Activated CD8-positive, alpha-beta T cell treated with anti-CD3 and anti-CD28 coated beads, Interleukin-2, amount 10 ng/mL, durations not matched to agents 7 days and 5 days (primary cell): Measurements from ENCODE around the gene RAP2B. TPM values are rescaled to one million over a fixed set of nuclear protein-coding genes. Genes with fewer than 3 reads are reported as not detected.
"Not testable (repeated sequence)": the region's sequence is repeated elsewhere in the genome, so short reads cannot be mapped to it uniquely, and the experiment has no call there.

ENCODE experiments used
- ATAC-seq: fragments of 150-1000 bp; cut with Tn5 transposase; one replicate; pipeline ENCODE4 v1.10.0; 2021; ENCODE audit warnings: moderate library complexity
- CTCF ChIA-PET: fragments of 350-600 bp; sonication (Branson Sonifier 250); formaldehyde crosslinking; loops from one replicate; lab custom pipeline; 2021; ENCODE audit warnings: antibody characterized with exemption; lab: Charles Lee
- POLR2A ChIA-PET: fragments of 350-600 bp; sonication (Branson Sonifier 250); formaldehyde crosslinking; loops from one replicate; lab custom pipeline; 2021; ENCODE audit warnings: antibody characterized with exemption; lab: Charles Lee
- DNase-seq: peaks from one replicate; pipeline ENCODE4 v3.0.0-alpha.2; 2020
- H3K27ac Mint-ChIP-seq: one replicate; pipeline ENCODE4 v1.8.0; 2021; ENCODE audit warnings: mild to moderate bottlenecking, mixed read lengths
- H3K27me3 Mint-ChIP-seq: one replicate; pipeline ENCODE4 v1.8.0; 2021; ENCODE audit warnings: low read depth, mixed read lengths
- H3K36me3 Mint-ChIP-seq: one replicate; pipeline ENCODE4 v1.8.0; 2021; ENCODE audit warnings: low read depth, mixed read lengths
- H3K4me1 Mint-ChIP-seq: one replicate; pipeline ENCODE4 v1.8.0; 2021; ENCODE audit warnings: low read depth, mixed read lengths
- H3K4me3 Mint-ChIP-seq: one replicate; pipeline ENCODE4 v1.8.0; 2021; ENCODE audit warnings: mild to moderate bottlenecking, mixed read lengths
- H3K9me3 Mint-ChIP-seq: one replicate; pipeline ENCODE4 v1.8.0; 2022; ENCODE audit warnings: mixed read lengths; ENCODE audit not compliant: insufficient read depth
- total RNA-seq, 2 experiments: library from RNA; stranded (reverse); gene quantifications; one replicate each; pipeline ENCODE4 v1.2.3, GENCODE V29; 2021

Gene RAP2B
- total RNA-seq, 2 experiments from 2014 or later = 16.6 to 17.2 TPM

DNA sequence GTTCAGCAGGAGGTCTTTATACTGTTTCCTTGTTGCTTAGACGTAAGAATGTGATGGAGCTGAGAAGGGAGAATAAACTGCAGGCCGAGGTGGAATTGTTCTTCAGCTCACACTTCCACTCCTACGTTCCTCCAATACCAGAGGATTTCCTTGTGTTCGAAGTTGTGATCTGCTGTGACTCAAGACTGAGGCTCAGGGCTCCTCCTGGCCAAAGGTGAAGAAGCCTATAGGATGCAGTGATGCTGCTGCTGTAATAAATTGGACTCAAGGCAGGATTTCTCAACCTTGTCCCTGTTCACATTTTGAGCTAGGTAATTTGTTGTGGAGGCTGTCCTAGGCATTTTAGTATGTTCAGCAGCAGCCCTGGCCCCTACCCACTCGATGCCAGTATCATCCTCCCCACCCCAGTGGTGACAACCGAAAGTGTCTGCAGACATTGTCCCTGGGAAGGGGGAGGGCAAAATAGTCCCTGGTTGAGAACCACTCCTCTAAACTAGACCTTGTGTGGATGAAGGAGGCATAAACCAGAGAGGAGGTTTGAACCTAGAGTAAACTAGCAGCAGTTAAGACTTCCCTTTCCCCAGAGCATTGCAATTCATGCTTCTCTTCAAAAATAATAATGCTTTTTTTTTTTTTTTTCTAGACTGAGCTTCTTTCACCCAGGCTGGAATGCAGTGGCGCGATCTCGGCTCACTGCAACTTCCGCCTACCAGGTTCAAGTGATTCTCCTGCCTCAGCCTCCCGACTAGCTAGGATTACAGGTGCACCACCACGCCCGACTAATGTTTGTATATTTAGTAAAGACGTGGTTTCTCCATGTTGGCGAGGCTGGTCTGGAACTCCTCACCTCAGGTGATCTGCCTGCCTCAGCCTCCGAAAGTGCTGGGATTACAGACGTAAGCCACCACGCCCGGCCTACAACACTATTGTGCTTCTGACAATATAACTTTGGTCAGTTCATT lies 11.1 kb downstream of the RAP2B start:
- H3K27me3 Mint-ChIP-seq = no peaks in the 10 kb centered on the region
- no peak overlapping the region for H3K4me3 Mint-ChIP-seq
- H3K9me3 Mint-ChIP-seq = no peaks in the 10 kb centered on the region
- ChIA-PET POLR2A (no interaction called here), CTCF (interaction anchor here (1.0 to 2.3 kb wide), 4 partner anchors 11 to 596 kb away, joined by 3 to 7 read pairs (median 4); partner anchors contain the start of gene RAP2B)
- ATAC-seq (no peak), DNase-seq (no peak)
- peak overlapping the region; percentile 48 for H3K27ac Mint-ChIP-seq
- peaks cover 3% of the 10 kb centered on the region for H3K4me1 Mint-ChIP-seq
- H3K36me3 Mint-ChIP-seq = peaks cover 22% of the 10 kb centered on the region

DNA sequence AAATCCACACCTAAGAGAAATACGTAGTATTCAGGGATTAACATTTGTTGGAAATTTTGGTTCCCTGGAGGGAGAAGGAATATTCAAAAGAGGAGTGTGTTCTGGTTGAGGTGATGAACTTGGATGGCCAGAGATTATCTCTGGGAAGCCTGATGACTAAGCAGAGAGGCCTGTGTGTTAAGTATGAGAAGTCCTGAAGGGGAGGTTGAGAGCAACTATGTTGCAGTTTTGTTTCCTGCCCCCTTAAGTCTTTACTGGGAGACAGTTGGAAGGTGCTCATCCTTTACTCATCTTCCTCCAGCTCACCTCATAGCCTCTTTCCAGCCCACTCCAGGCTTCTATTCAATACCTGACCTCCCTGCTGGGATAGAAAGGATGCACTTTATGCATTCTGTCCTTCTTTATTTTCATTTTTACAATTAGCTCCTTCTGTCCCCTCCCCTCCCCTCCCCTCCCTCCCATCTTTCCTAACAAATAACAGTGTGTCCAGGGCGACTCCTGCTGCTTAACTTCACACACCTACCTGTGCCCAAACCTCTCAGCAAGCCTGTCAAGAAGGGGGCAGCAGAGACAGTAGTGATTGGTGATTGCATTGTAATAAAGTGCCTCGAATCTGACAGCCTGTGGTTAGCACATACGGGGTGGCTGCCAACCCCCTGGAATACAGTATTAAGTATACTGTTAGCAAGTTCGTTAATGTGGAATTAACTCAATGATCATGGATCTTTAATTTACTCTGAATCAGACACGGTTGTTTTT lies 11.9 kb downstream of the RAP2B start:
- no peaks in the 10 kb centered on the region for H3K9me3 Mint-ChIP-seq
- H3K27ac Mint-ChIP-seq = no peak overlapping the region
- ChIA-PET POLR2A (no interaction called here), CTCF (interaction anchor here (0.6 kb wide), 1 partner anchor 48 kb away, joined by 3 read pairs; no protein-coding TSS in a partner anchor)
- no peak overlapping the region for H3K4me3 Mint-ChIP-seq
- no peaks in the 10 kb centered on the region for H3K27me3 Mint-ChIP-seq
- peaks cover 3% of the 10 kb centered on the region for H3K4me1 Mint-ChIP-seq
- DNase-seq = no peak
- no peak for ATAC-seq
- H3K36me3 Mint-ChIP-seq = peaks cover 17% of the 10 kb centered on the region

DNA sequence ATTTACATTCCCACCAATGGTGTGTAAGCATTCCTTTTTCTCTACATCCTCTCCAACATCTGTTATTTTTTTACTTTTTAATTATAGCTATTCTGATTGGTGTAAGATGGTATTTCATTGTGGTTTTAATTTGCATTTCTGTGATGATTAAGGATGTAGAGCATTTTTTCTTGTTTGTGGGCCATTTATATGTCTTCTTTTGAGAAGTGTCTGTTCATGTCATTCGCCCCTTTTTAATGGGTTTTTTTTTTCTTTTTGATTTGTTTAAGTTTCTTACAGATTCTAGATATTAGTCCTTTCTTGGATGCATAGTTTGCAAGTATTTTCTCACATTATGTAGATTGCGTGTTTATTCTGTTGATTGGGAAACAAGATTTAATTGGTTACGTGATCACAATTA lies 14.2 kb downstream of the RAP2B start:
- no peaks in the 10 kb centered on the region for H3K4me1 Mint-ChIP-seq
- H3K36me3 Mint-ChIP-seq = peaks cover 10% of the 10 kb centered on the region
- POLR2A ChIA-PET = no interaction called here
- ATAC-seq (no peak), DNase-seq (no peak)
- no peaks in the 10 kb centered on the region for H3K27me3 Mint-ChIP-seq
- H3K27ac Mint-ChIP-seq = no peak overlapping the region
- CTCF ChIA-PET = interaction anchor here (1.3 kb wide), 1 partner anchor 10 kb away, joined by 3 read pairs; no protein-coding TSS in a partner anchor
- H3K4me3 Mint-ChIP-seq = no peak overlapping the region
- H3K9me3 Mint-ChIP-seq = no peaks in the 10 kb centered on the region

DNA sequence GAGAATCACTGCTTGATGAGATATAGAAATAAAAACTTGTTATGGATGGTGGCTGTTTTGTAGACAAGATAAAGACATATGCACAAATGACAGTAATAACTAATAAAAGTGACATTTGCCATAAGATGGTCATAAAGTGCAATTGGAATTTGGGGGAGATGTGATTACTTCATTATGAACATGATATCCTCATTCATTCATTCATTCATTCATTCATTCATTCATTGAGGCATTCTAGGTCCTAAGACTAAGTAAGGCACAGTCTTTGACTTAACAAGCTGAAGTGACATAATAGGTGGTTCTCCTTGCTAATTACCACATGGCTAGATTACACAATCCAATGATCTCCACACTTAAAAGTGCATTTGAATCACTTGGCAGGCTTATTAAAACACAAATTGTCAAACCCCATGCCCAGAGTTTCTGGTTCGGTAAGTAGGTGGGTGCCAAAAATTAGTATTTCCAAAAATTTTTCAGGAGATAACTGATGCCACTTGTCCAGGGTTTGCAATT lies 18.9 kb downstream of the RAP2B start:
- ChIA-PET CTCF (interaction anchor here (1.4 kb wide), 1 partner anchor 14 kb away, joined by 3 read pairs; no protein-coding TSS in a partner anchor), POLR2A (no interaction called here)
- ATAC-seq = no peak

DNA sequence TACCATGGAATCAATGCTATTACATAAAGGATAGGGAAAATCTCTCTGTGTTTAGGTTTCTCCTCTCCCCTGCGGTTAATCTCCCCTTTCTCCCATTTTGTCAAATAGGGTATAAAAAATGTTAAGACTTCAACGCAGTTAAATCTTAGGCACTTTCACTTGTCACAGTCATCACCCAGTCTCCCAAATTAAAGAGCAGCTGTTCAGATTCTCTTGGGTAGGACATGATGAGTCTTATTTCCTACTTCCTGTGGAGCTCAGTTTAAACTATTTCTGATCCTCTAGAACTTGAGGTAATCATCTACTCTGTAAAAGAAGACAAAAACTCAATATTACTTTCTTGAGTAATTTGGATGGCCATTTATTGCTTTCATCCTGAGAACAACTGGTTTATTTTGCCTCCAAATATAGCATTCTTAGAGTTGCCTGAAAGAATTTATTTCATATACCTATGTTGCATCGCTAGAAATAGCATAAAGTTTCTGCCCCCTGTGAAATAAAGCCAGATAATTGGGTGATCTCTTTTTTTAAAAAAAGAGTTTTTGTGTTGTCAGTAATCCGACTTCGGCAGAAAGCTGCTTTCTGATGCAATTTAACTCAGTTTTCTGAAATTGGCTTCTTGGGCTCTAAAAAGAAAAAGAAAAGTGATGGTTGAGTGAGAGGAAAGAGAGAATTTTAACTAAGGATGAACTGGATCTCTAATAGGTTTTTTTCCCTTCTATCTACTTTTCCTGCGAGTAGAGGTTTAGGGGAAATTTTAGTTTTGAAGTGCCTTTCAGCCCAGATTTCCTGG lies 20.7 kb downstream of the RAP2B start:
- ATAC-seq (no peak), DNase-seq (no peak)
- no peaks in the 10 kb centered on the region for H3K9me3 Mint-ChIP-seq
- ChIA-PET CTCF (interaction anchor here (0.7 kb wide), 1 partner anchor 51 kb away, joined by 3 read pairs; no protein-coding TSS in a partner anchor), POLR2A (no interaction called here)
- no peaks in the 10 kb centered on the region for H3K27me3 Mint-ChIP-seq
- H3K27ac Mint-ChIP-seq = no peak overlapping the region
- H3K4me3 Mint-ChIP-seq = no peak overlapping the region
- peaks cover 11% of the 10 kb centered on the region for H3K4me1 Mint-ChIP-seq
- no peaks in the 10 kb centered on the region for H3K36me3 Mint-ChIP-seq

More for the DNA sequence above, 18.9 kb downstream of the RAP2B start:
- H3K36me3 Mint-ChIP-seq = peaks cover 3% of the 10 kb centered on the region
- no peak for DNase-seq
- H3K27me3 Mint-ChIP-seq = no peaks in the 10 kb centered on the region
- H3K4me3 Mint-ChIP-seq = no peak overlapping the region
- no peaks in the 10 kb centered on the region for H3K9me3 Mint-ChIP-seq
- no peak overlapping the region for H3K27ac Mint-ChIP-seq
- peaks cover 10% of the 10 kb centered on the region for H3K4me1 Mint-ChIP-seq

DNA sequence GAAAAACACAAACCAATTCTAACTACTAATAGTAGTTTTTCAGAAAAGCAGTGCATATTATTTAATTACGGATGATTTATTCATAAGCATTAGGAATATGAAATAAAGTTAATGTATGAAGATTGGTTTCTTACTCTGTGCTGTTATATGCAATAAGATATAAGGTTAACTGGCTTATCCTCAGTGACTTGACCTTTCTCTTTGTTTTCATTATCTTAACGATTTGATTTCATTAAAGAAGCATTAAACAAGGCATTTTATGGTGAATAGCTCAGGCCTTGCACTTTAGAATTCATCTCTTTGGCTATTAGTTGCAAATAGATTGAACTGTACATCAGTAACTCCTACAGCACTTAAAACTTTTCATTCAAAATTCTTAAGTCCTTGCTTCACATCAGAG lies 28.9 kb downstream of the RAP2B start:
- DNase-seq = no peak
- Mint-ChIP-seq H3K36me3 (no peaks in the 10 kb centered on the region), H3K27ac (no peak overlapping the region), H3K27me3 (no peaks in the 10 kb centered on the region), H3K9me3 (no peaks in the 10 kb centered on the region), H3K4me3 (no peak overlapping the region), H3K4me1 (peaks cover under 1% of the 10 kb centered on the region)
- ChIA-PET POLR2A (no interaction called here), CTCF (interaction anchor here (1.3 to 1.4 kb wide), 2 partner anchors 10 to 23 kb away, joined by 3 read pairs; no protein-coding TSS in a partner anchor)
- ATAC-seq = no peak

DNA sequence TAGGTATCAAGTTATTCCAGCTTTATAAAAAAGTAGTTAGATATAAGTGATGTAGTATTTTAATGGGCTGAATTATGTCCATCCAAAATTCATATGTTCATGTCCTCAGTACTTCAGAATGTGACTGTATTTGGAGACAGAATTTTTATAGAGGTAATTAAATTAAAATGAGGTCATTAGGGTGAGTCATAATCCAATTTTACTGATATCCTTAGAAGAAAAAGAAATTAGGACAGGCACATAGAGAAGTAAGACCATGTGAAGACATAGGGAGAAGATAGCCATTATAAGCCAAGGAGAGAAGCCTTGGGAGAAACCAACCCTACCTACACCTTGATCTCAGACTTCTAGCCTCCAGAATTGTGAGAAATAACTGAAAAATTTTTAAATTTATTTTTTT lies 30.3 kb downstream of the RAP2B start:
- no peak overlapping the region for H3K27ac Mint-ChIP-seq
- CTCF ChIA-PET = interaction anchor here (1.3 kb wide), 1 partner anchor 21 kb away, joined by 3 read pairs; no protein-coding TSS in a partner anchor
- POLR2A ChIA-PET = no interaction called here
- no peaks in the 10 kb centered on the region for H3K4me1 Mint-ChIP-seq
- H3K27me3 Mint-ChIP-seq = no peaks in the 10 kb centered on the region
- DNase-seq (no peak), ATAC-seq (no peak)
- no peaks in the 10 kb centered on the region for H3K36me3 Mint-ChIP-seq
- H3K9me3 Mint-ChIP-seq = no peaks in the 10 kb centered on the region
- H3K4me3 Mint-ChIP-seq = no peak overlapping the region

DNA sequence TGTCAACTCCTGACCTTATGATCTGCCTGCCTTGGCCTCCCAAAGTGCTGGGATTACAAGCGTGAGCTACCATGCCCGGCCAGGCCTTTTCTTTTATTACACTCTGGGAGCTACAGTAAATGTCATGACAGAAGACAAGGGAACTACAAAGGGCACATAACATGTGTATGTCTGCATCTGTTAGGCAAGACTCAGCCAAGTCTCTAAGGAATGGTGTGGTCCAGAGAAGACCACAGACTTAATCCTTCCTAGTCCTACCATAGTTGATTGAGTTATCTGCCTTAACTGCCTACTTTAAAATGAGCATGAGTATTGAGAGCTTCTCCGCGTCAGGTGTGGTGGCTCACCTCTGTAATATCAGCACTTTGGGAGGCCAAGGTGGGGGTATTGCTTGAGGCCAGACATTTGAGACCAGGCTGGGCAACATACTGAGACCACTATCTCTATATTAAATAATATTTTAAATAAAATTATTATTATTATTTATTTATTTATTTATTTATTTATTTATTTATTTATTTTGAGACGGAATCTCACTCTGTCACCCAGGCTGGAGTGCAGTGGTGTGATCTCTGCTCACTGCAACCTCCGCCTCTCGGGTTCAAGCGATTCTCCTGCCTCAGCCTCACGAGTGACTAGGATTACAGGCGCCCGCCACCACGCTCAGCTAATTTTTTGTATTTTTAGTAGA lies 31.9 kb downstream of the RAP2B start:
- POLR2A ChIA-PET, H3K36me3 Mint-ChIP-seq, CTCF ChIA-PET, H3K4me3 Mint-ChIP-seq, H3K9me3 Mint-ChIP-seq, H3K4me1 Mint-ChIP-seq, ATAC-seq, DNase-seq, H3K27me3 Mint-ChIP-seq, H3K27ac Mint-ChIP-seq: not testable (repeated sequence)

DNA sequence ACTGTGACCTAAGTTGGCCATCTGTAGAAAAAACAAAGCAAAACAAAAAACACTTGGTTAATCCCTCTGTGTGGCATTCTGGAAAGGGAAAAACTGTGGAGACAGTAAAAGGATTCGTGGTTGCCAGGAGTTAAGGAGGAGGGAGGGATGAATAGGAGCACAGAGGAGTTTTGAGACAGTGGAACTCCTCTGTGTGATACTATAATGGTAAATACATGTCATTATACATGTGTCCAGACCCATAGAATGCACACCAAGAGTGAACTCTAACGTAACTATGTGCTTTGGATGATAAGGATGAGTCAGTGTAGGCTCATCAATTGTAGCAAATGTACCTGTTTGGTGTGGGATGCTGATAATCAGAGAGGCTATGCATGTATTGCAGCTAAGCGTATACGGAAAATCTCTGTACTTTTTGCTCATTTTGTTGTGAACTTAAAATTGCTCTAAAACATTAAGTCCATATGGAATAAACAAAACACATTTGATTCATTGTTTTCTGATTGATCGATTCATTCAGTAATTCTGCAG lies 33.4 kb downstream of the RAP2B start:
- CTCF ChIA-PET = no interaction called here
- no peaks in the 10 kb centered on the region for H3K9me3 Mint-ChIP-seq
- H3K27ac Mint-ChIP-seq = no peak overlapping the region
- H3K4me3 Mint-ChIP-seq = no peak overlapping the region
- DNase-seq (no peak), ATAC-seq (no peak)
- no peaks in the 10 kb centered on the region for H3K27me3 Mint-ChIP-seq
- POLR2A ChIA-PET = no interaction called here
- no peaks in the 10 kb centered on the region for H3K4me1 Mint-ChIP-seq
- no peaks in the 10 kb centered on the region for H3K36me3 Mint-ChIP-seq

DNA sequence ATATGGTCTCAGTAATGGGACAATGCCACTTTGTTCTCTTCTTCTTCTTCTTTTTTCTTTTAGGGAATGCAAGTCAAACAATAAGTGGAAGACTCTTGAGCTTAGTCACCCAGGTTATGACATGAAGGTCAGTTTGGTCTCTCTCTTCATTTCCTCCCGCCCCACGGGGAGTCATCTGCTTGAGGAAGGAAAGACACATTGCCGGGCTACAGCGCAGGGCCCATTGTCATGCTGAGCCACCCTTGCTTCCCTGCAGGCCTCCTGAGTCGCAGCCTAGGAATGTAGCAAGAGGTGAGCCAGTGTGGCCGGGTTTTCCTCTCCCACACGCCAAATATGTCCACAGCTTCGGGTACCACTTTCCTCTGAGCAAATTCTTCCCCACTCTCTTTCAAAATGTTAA lies 47.6 kb downstream of the RAP2B start:
- POLR2A ChIA-PET = no interaction called here
- ATAC-seq = no peak
- H3K4me1 Mint-ChIP-seq = peaks cover 14% of the 10 kb centered on the region
- no peak overlapping the region for H3K27ac Mint-ChIP-seq
- no peaks in the 10 kb centered on the region for H3K27me3 Mint-ChIP-seq
- no peaks in the 10 kb centered on the region for H3K36me3 Mint-ChIP-seq
- no peak for DNase-seq
- H3K9me3 Mint-ChIP-seq = no peaks in the 10 kb centered on the region
- CTCF ChIA-PET = interaction anchor here (0.9 to 2.1 kb wide), 5 partner anchors 11 to 81 kb away, joined by 3 to 6 read pairs (median 3); no protein-coding TSS in a partner anchor
- H3K4me3 Mint-ChIP-seq = no peak overlapping the region
